HL-60 (cell line): Measurements from ENCODE around the gene SPRING1.

ENCODE experiments used
- GABPA ChIP-seq: IDR thresholded peaks from 2 replicates; pipeline ENCODE4 v1.6.1; 2012; ENCODE audit warnings: low read depth
- POLR2AphosphoS5 ChIP-seq: IDR thresholded peaks from 2 replicates; pipeline ENCODE4 v1.6.1; 2012; ENCODE audit warnings: low read depth
- TF ChIP-seq, protein P1 (sequence below): IDR thresholded peaks from one replicate; pipeline ENCODE4 v1.5.1; 2011; ENCODE audit warnings: low read length, control low read depth, inconsistent platforms; ENCODE audit not compliant: insufficient read depth

DNA sequence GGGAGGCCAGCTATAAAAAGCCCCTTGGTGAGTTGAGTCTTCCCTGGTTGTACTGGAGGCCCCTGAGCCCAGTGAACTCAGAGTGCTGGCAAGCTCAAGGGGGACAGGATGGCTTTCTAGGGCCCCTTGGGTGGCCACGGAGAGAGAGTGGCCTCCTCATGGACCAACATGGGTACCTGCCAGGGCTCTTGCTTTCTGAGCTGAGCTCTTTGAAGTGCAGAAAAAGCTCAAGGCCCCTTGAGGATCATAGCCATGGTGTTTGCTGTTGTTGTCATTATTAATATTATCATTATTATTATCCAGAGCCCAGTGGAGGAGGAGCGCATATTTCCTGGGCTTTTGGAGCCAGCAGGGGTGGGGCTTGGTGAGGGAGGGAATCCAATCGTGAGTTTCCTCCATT, 6.9 kb upstream of the SPRING1 start:
- TF ChIP-seq, protein P1, sequence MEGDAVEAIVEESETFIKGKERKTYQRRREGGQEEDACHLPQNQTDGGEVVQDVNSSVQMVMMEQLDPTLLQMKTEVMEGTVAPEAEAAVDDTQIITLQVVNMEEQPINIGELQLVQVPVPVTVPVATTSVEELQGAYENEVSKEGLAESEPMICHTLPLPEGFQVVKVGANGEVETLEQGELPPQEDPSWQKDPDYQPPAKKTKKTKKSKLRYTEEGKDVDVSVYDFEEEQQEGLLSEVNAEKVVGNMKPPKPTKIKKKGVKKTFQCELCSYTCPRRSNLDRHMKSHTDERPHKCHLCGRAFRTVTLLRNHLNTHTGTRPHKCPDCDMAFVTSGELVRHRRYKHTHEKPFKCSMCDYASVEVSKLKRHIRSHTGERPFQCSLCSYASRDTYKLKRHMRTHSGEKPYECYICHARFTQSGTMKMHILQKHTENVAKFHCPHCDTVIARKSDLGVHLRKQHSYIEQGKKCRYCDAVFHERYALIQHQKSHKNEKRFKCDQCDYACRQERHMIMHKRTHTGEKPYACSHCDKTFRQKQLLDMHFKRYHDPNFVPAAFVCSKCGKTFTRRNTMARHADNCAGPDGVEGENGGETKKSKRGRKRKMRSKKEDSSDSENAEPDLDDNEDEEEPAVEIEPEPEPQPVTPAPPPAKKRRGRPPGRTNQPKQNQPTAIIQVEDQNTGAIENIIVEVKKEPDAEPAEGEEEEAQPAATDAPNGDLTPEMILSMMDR = no peak
- TF ChIP-seq GABPA = no peak
- TF ChIP-seq POLR2AphosphoS5 = no peak
